CD1c-positive myeloid dendritic cell (primary cell): Measurements from ENCODE around the gene GRPEL1.

Experiments
- DNase-seq: peaks from one replicate; pipeline ENCODE4 v3.0.0-alpha.2; 2016; ENCODE audit errors: extremely low spot score

GRPEL1 gene

GRCh38 chr4:7023901-7024300, 44.0 kb downstream of the GRPEL1 start:
- no peak for DNase-seq

GRCh38 chr4:7023486-7023885, 44.4 kb downstream of the GRPEL1 start:
- no peak for DNase-seq

GRCh38 chr4:7021930-7022664, 45.8 kb downstream of the GRPEL1 start:
- DNase-seq: no peak

GRCh38 chr4:7021355-7021754, 46.5 kb downstream of the GRPEL1 start:
- DNase-seq: no peak

- DNase-seq: no peak
Measured at GRCh38 chr4:7020856-7021255, 47.0 kb downstream of the GRPEL1 start.

- no peak for DNase-seq
Measured at GRCh38 chr4:7020290-7020689, 47.6 kb downstream of the GRPEL1 start.

- DNase-seq: no peak
Measured at GRCh38 chr4:7019367-7019766, 48.5 kb downstream of the GRPEL1 start.

- DNase-seq: no peak
Measured at GRCh38 chr4:7018281-7018680, 49.6 kb downstream of the GRPEL1 start.

GRCh38 chr4:7017446-7018048, 50.3 kb downstream of the GRPEL1 start:
- DNase-seq: no peak

- no peak for DNase-seq
Measured at GRCh38 chr4:7016512-7016911, 51.4 kb downstream of the GRPEL1 start.

GRCh38 chr4:7016086-7016485, 51.8 kb downstream of the GRPEL1 start:
- DNase-seq: no peak

- DNase-seq: peak; percentile 5
Measured at GRCh38 chr4:7015383-7016035, 52.4 kb downstream of the GRPEL1 start.

GRCh38 chr4:7014815-7015214, 53.0 kb downstream of the GRPEL1 start:
- DNase-seq: no peak

GRCh38 chr4:7013175-7013574, 54.7 kb downstream of the GRPEL1 start:
- DNase-seq: no peak

GRCh38 chr4:7009564-7009963, 58.3 kb downstream of the GRPEL1 start:
- DNase-seq: no peak
